Natural killer cell (primary cell): ENCODE data around the gene ATP5MG. TPM values are rescaled to one million over a fixed set of nuclear protein-coding genes. Genes with fewer than 3 reads are reported as not detected.
A peak's percentile ranks its signal among the peaks of the same experiment; 100 is the strongest.

Experiments
- ATAC-seq, 3 donors: fragments of 150-1000 bp in 2 of 3; fragments of 200-7000 bp in 1 of 3; cut with Tn5 transposase; 1 replicate in 1 of 3; 2 replicates in 2 of 3; pipeline ENCODE4 v1.10.0; 2021; ENCODE audit warnings: mild to moderate bottlenecking in 2 of 3, moderate library complexity in 2 of 3
- DNase-seq, 2 donors: peaks; one replicate each; pipeline versions ENCODE4 v3.0.0 to v3.0.0-alpha.2; 2013 to 2021; ENCODE audit warnings: mixed read lengths in 1 of 2
- H3K27ac ChIP-seq: one replicate; pipeline ENCODE4 v1.5.1; 2013; ENCODE audit warnings: mild to moderate bottlenecking, low read length
- H3K27me3 ChIP-seq: one replicate; pipeline ENCODE4 v1.6.1; 2013; ENCODE audit warnings: low read length; ENCODE audit not compliant: control insufficient read depth, insufficient read depth
- H3K36me3 ChIP-seq: one replicate; pipeline ENCODE4 v1.6.1; 2013; ENCODE audit warnings: low read length; ENCODE audit not compliant: control insufficient read depth, insufficient read depth
- H3K4me1 ChIP-seq: one replicate; pipeline ENCODE4 v1.6.1; 2013; ENCODE audit warnings: low read length; ENCODE audit not compliant: control insufficient read depth, insufficient read depth
- H3K4me3 ChIP-seq: one replicate; pipeline ENCODE4 v1.5.1; 2013; ENCODE audit warnings: low read length
- H3K9me3 ChIP-seq: one replicate; pipeline ENCODE4 v1.6.1; 2013; ENCODE audit warnings: low read length; ENCODE audit not compliant: control insufficient read depth, insufficient read depth
- H3K27ac Mint-ChIP-seq, 2 donors: one replicate each; pipeline ENCODE4 v1.8.0; 2022; ENCODE audit warnings: mild to moderate bottlenecking in 2 of 2, mixed read lengths in 2 of 2, moderate library complexity in 1 of 2
- H3K27me3 Mint-ChIP-seq, 2 donors: one replicate each; pipeline ENCODE4 v1.8.0; 2022; ENCODE audit warnings: low read depth in 2 of 2, mixed read lengths in 2 of 2
- H3K36me3 Mint-ChIP-seq: one replicate; pipeline ENCODE4 v1.8.0; 2022; ENCODE audit warnings: mixed read lengths
- H3K4me1 Mint-ChIP-seq, 2 donors: one replicate each; pipeline ENCODE4 v1.8.0; 2022; ENCODE audit warnings: mixed read lengths in 2 of 2
- H3K4me3 Mint-ChIP-seq: one replicate; pipeline ENCODE4 v1.8.0; 2022; ENCODE audit warnings: mild to moderate bottlenecking, moderate library complexity, mixed read lengths
- H3K9me3 Mint-ChIP-seq, 2 donors: one replicate each; pipeline ENCODE4 v1.8.0; 2022; ENCODE audit warnings: mixed read lengths in 2 of 2
- CTCF ChIP-seq: fragments of 200-600 bp; IDR thresholded peaks from one replicate; pipeline ENCODE4 v1.8.0; 2022; ENCODE audit warnings: antibody characterized with exemption
- WGBS: methylation state at CpG from one replicate; pipeline ENCODE4 v1.1.7; 2013; ENCODE audit warnings: missing lambda C conversion rate; ENCODE audit not compliant: insufficient coverage; 5-methylcytosine and 5-hydroxymethylcytosine counted together
- intact Hi-C: fragments of 100-400 bp; cut with micrococcal nuclease; formaldehyde crosslinking; loops from one replicate; pipeline ENCODE4 v1.14.2; 2022
- total RNA-seq, 4 donors: library from RNA; stranded (reverse); fragments of 120-200 nt in 1 of 4; gene quantifications; one replicate each; pipeline versions ENCODE4 v1.2.3 to v1.2.4, GENCODE V29; 2013 to 2022

The ATP5MG gene
- total RNA-seq, 3 donors from 2014 or later (not counting 1 experiment from before 2014, with no cell fraction given): 90.3 to 135 (median 107) TPM

DNA sequence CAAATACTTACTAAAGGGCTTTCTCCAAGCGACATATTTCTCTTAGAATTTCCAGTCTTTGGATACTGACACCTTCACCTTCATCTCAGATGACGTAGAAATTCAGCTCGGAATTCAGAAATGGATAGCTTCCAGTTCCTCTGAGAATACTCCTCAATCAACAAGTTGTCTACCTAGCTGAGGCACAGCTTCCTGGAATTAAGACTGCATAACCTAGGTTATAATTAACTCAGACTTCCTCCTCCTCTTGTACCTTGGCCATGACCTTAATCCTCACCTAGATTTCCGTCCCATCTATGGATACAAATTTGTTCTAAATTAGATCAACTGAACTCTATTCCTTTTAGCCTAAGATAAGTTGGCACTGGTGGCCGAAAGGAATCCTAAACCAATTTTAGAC lies 17.4 kb downstream of the ATP5MG start:
- no peak overlapping the region for H3K4me3 ChIP-seq
- ATAC-seq: no peak
- H3K27me3 Mint-ChIP-seq: no peaks in the 10 kb centered on the region
- no peak for TF ChIP-seq CTCF
- no peaks in the 10 kb centered on the region for H3K9me3 ChIP-seq
- H3K36me3 Mint-ChIP-seq: no peaks in the 10 kb centered on the region
- H3K9me3 Mint-ChIP-seq: no peaks in the 10 kb centered on the region
- H3K36me3 ChIP-seq: no peaks in the 10 kb centered on the region
- H3K4me1 Mint-ChIP-seq: peaks cover 0 to under 1% of the 10 kb centered on the region in 2 donors
- H3K4me3 Mint-ChIP-seq: no peak overlapping the region
- no peaks in the 10 kb centered on the region for H3K4me1 ChIP-seq
- DNase-seq: no peak
- intact Hi-C loops: no loop called here
- no peak overlapping the region for H3K27ac Mint-ChIP-seq
- no peak overlapping the region for H3K27ac ChIP-seq
- 92% methylated on average over 4 of the region's 5 CpGs for WGBS
- no peaks in the 10 kb centered on the region for H3K27me3 ChIP-seq

GRCh38 chr11:118427707-118428106 lies 26.3 kb downstream of the ATP5MG start:
- no peaks in the 10 kb centered on the region for H3K9me3 ChIP-seq
- TF ChIP-seq CTCF: no peak
- H3K4me1 ChIP-seq: no peaks in the 10 kb centered on the region
- Mint-ChIP-seq H3K27me3 (no peaks in the 10 kb centered on the region), H3K27ac (no peak overlapping the region), H3K9me3 (no peaks in the 10 kb centered on the region), H3K4me1 (no peaks in the 10 kb centered on the region), H3K36me3 (no peaks in the 10 kb centered on the region), H3K4me3 (no peak overlapping the region)
- WGBS: 0% methylated on average over 1 of the region's 1 CpG
- no peak overlapping the region for H3K27ac ChIP-seq
- no peaks in the 10 kb centered on the region for H3K27me3 ChIP-seq
- H3K36me3 ChIP-seq: no peaks in the 10 kb centered on the region
- no peak for DNase-seq
- no peak overlapping the region for H3K4me3 ChIP-seq
- ATAC-seq: no peak
- intact Hi-C loops: no loop called here

DNA sequence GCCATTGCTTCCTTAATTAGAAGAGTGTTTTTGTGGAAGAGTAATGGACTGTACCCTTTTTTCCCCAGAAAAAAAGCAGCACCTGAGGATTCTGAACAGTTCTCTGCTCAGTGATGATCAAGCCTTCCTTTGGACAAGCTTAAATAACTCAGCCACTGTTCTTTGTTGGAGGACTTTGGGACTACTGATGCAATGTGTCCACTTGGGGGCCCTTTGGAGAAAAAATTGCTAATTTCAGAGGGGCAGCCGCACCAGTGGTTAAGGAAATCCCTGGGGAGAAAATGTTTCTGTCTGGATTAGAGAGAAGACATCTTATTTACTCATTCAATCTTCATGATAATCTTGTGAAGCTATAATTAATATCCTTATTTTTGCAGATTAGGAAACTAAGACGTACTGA lies 29.6 kb downstream of the ATP5MG start:
- 100% methylated on average over 1 of the region's 2 CpGs for WGBS
- Mint-ChIP-seq H3K9me3 (no peaks in the 10 kb centered on the region), H3K36me3 (no peaks in the 10 kb centered on the region), H3K4me1 (peaks cover 17 to 20% of the 10 kb centered on the region in 2 donors), H3K27me3 (no peaks in the 10 kb centered on the region), H3K4me3 (no peak overlapping the region), H3K27ac (no peak overlapping the region)
- intact Hi-C loops: no loop called here
- Histone ChIP-seq H3K36me3 (no peaks in the 10 kb centered on the region), H3K4me1 (peaks cover 13% of the 10 kb centered on the region), H3K4me3 (no peak overlapping the region), H3K27ac (no peak overlapping the region), H3K9me3 (no peaks in the 10 kb centered on the region), H3K27me3 (no peaks in the 10 kb centered on the region)
- no peak for DNase-seq
- no peak for TF ChIP-seq CTCF
- ATAC-seq: no peak

- Mint-ChIP-seq H3K4me1 (peaks cover 38 to 44% of the 10 kb centered on the region in 2 donors), H3K9me3 (no peaks in the 10 kb centered on the region), H3K36me3 (no peaks in the 10 kb centered on the region), H3K4me3 (peak overlapping the region; percentile 89), H3K27me3 (no peaks in the 10 kb centered on the region), H3K27ac (peak overlapping the region; percentile 94 to 98)
- 0% methylated on average over 7 of the region's 9 CpGs for WGBS
- H3K36me3 ChIP-seq: no peaks in the 10 kb centered on the region
- no peak for TF ChIP-seq CTCF
- H3K27ac ChIP-seq: no peak overlapping the region
- intact Hi-C loops: no loop called here
- ATAC-seq: no peak
- no peaks in the 10 kb centered on the region for H3K27me3 ChIP-seq
- no peaks in the 10 kb centered on the region for H3K9me3 ChIP-seq
- H3K4me1 ChIP-seq: peaks cover 30% of the 10 kb centered on the region
- H3K4me3 ChIP-seq: peak overlapping the region; percentile 87
- DNase-seq: peak in 1 of 2 donors; percentile 79
Measured at GRCh38 chr11:118434123-118434552, 32.7 kb downstream of the ATP5MG start.
